Lung (tissue), 12 donors: ENCODE data around the gene GHDC. TPM values are rescaled to one million over a fixed set of nuclear protein-coding genes. Genes with fewer than 3 reads are reported as not detected.

Experiments
- ATAC-seq: fragments of 200-7000 bp; cut with Tn5 transposase; one replicate; pipeline ENCODE4 v1.9.1; 2020; ENCODE audit warnings: moderate number of reproducible peaks; ENCODE audit not compliant: insufficient read depth, low FRiP score
- DNase-seq, 3 donors: peaks; one replicate each; pipeline ENCODE4 v3.0.0-alpha.2; 2013 to 2017
- H3K27ac ChIP-seq, 2 donors: one replicate each; pipeline ENCODE4 v1.5.1; 2013; ENCODE audit warnings: mild to moderate bottlenecking in 2 of 2, moderate library complexity in 2 of 2, control low read depth in 1 of 2, inconsistent platforms in 1 of 2, low read depth in 1 of 2, low read length in 1 of 2
- H3K27me3 ChIP-seq, 3 donors: one replicate each; pipeline ENCODE4 v1.5.1; 2013; ENCODE audit warnings: low read length in 2 of 3; ENCODE audit not compliant: control insufficient read depth in 3 of 3, insufficient read depth in 3 of 3
- H3K36me3 ChIP-seq, 4 donors: one replicate each; pipeline ENCODE4 v1.5.1; 2013; ENCODE audit warnings: low read length in 4 of 4, mild to moderate bottlenecking in 1 of 4, moderate library complexity in 1 of 4; ENCODE audit not compliant: control insufficient read depth in 4 of 4, insufficient read depth in 4 of 4
- H3K4me1 ChIP-seq, 5 donors: one replicate each; pipeline ENCODE4 v1.5.1; 2013; ENCODE audit warnings: low read length in 5 of 5, mild to moderate bottlenecking in 2 of 5, moderate library complexity in 1 of 5; ENCODE audit not compliant: control insufficient read depth in 5 of 5, insufficient read depth in 5 of 5
- H3K4me3 ChIP-seq: one replicate; pipeline ENCODE4 v1.5.1; 2013; ENCODE audit warnings: mild to moderate bottlenecking, control low read depth, moderate library complexity
- H3K9ac ChIP-seq, 2 donors: one replicate each; pipeline ENCODE4 v1.5.1; 2013; ENCODE audit warnings: low read length in 2 of 2, control low read depth in 1 of 2; ENCODE audit not compliant: insufficient read depth in 1 of 2
- H3K9me3 ChIP-seq, 4 donors: one replicate each; pipeline ENCODE4 v1.5.1; 2013; ENCODE audit warnings: low read length in 3 of 4, mild to moderate bottlenecking in 1 of 4, moderate library complexity in 1 of 4; ENCODE audit not compliant: control insufficient read depth in 4 of 4, insufficient read depth in 3 of 4
- CTCF ChIP-seq: IDR thresholded peaks from 2 replicates; pipeline ENCODE4 v1.5.1; 2012; ENCODE audit warnings: mild to moderate bottlenecking; ENCODE audit errors: control extremely low read depth, extremely low read depth
- WGBS, 2 donors: extraction: QIAGEN DNeasy Blood & Tissue Kit; methylation state at CpG; one replicate each; pipeline ENCODE4 v1.1.7; 2013; 5-methylcytosine and 5-hydroxymethylcytosine counted together
- polyA plus RNA-seq, 2 donors: library from polyadenylated mRNA; stranded (reverse); fragments of 200-250 nt; gene quantifications; one replicate each; pipeline ENCODE4 v1.2.1, GENCODE V29; 2013
- total RNA-seq, 2 donors: library from RNA; depleted of rRNA in 1 of 2; stranded (reverse); fragments of >200 nt in 1 of 2; gene quantifications; one replicate each; pipeline ENCODE4 v1.2.1, GENCODE V29; 2014 to 2021
- donor health status: control.
- donor health status: control.
- donor health status: Bipolar disorder and iron deficiency.
- donor health status: healthy.
- donor health status: DM: yes; HTN: yes; CAD: no.

The GHDC gene
- total and polyA plus RNA-seq, 4 donors = 17.2 to 33.3 (median 22.6) TPM

GRCh38 chr17:42191275-42191608 lies 3.1 kb downstream of the GHDC start:
- no peaks in the 10 kb centered on the region for H3K9me3 ChIP-seq
- peaks cover 0 to 15% (median 0%) of the 10 kb centered on the region in 5 donors for H3K4me1 ChIP-seq
- no peaks in the 10 kb centered on the region for H3K27me3 ChIP-seq
- no peak overlapping the region for H3K9ac ChIP-seq
- no peak overlapping the region for H3K27ac ChIP-seq
- no peak overlapping the region for H3K4me3 ChIP-seq
- ATAC-seq (no peak), DNase-seq (no peak)
- 95% methylated on average over 5 of the region's 5 CpGs for WGBS, 2 donors
- H3K36me3 ChIP-seq = peaks cover 0 to 13% (median 0%) of the 10 kb centered on the region in 4 donors
- no peak for TF ChIP-seq CTCF

GRCh38 chr17:42190491-42191274 lies 3.6 kb downstream of the GHDC start:
- H3K27me3 ChIP-seq = no peaks in the 10 kb centered on the region
- no peak for TF ChIP-seq CTCF
- 90 to 93% methylated on average over 14 to 17 of the region's 17 CpGs for WGBS, 2 donors
- no peaks in the 10 kb centered on the region for H3K9me3 ChIP-seq
- H3K36me3 ChIP-seq = peaks cover 0 to 13% (median 0%) of the 10 kb centered on the region in 4 donors
- peaks cover 0 to 15% (median 0%) of the 10 kb centered on the region in 5 donors for H3K4me1 ChIP-seq
- H3K27ac ChIP-seq = no peak overlapping the region
- DNase-seq (no peak), ATAC-seq (no peak)
- H3K4me3 ChIP-seq = no peak overlapping the region
- no peak overlapping the region for H3K9ac ChIP-seq

- no peak for DNase-seq
- H3K4me1 ChIP-seq = peaks cover 0 to 15% (median 0%) of the 10 kb centered on the region in 5 donors
- peaks cover 0 to 5% (median 0%) of the 10 kb centered on the region in 3 donors for H3K27me3 ChIP-seq
- peaks cover 0 to 13% (median 0%) of the 10 kb centered on the region in 4 donors for H3K36me3 ChIP-seq
- TF ChIP-seq CTCF = no peak
- no peak overlapping the region for H3K4me3 ChIP-seq
- WGBS, 2 donors = 84 to 92% methylated on average over 11 of the region's 11 CpGs
- no peaks in the 10 kb centered on the region for H3K9me3 ChIP-seq
- H3K27ac ChIP-seq = no peak overlapping the region
- ATAC-seq = no peak
- no peak overlapping the region for H3K9ac ChIP-seq
Measured at GRCh38 chr17:42189651-42189965, 4.7 kb downstream of the GHDC start.
